ENCODE data around the gene ANKLE1.

The ANKLE1 gene

DNA sequence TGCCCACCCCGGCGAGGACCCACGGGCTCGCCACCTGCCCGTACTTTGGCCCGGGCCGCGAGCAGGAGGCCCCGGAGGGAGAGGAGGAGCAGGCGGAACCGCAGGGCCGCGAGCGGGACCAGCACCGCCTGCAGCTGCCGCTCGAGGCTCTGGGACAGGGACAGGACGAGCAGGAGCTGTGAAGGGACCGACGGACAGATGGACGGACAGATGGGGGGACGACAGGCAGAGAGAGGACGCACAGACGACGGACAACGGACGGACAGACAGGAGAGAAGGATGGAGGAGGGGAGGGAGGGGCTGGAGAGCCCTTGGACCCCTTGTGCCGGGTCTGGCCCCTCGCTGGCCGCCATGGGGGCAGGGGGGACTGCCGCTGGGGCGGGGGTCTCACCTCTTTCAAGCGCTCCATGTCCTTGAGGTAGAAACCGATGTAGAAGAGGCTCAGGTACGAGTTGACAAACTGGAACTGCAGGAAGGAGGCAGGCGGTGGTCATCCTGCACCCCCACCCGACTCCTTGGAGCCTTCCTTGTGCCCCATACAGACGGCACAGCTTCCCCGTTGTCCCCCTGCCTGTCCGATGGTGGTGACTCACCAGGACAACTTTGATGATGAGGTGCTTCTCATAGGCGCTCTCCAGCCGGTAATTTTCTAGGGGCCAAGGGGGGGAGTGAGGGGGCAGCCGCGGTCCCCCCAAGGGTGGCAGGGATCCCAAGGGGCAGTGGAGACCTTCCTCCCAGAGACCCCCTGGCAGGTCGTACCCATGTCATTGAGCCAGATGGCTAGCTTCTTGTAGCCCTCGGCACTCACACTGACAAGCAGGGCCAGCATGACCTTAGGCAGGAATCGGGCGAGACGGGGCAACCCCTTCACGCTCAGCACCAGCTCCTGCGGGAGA lies 47.9 kb downstream of the ANKLE1 start:
- H3K79me2 ChIP-seq (ENCODE audit: insufficient read depth, low read length), result no peaks in the 10 kb centered on the region
- no peaks in the 10 kb centered on the region for H3F3A ChIP-seq (ENCODE audit: insufficient read depth, low read length)
- no peak overlapping the region for H3K4me3 ChIP-seq (ENCODE audit: low read depth, low read length, poor library complexity, severe bottlenecking)
- H3K9me2 ChIP-seq (ENCODE audit: low read depth, low read length), result no peaks in the 10 kb centered on the region
- H3K27ac ChIP-seq (ENCODE audit: low read depth, low read length, poor library complexity, severe bottlenecking), result no peak overlapping the region
- H3K4me1 ChIP-seq (ENCODE audit: insufficient read depth, low read length, severe bottlenecking), result peaks cover 13% of the 10 kb centered on the region
- H4K20me1 ChIP-seq (ENCODE audit: insufficient read depth, low read length), result no peaks in the 10 kb centered on the region
- no peak overlapping the region for H2AFZ ChIP-seq (ENCODE audit: low read length)
- no peak for TF ChIP-seq EZH2 (IDR thresholded peaks at IDR 0.05; ENCODE audit: borderline replicate concordance, low read length)
- TF ChIP-seq, protein P1, sequence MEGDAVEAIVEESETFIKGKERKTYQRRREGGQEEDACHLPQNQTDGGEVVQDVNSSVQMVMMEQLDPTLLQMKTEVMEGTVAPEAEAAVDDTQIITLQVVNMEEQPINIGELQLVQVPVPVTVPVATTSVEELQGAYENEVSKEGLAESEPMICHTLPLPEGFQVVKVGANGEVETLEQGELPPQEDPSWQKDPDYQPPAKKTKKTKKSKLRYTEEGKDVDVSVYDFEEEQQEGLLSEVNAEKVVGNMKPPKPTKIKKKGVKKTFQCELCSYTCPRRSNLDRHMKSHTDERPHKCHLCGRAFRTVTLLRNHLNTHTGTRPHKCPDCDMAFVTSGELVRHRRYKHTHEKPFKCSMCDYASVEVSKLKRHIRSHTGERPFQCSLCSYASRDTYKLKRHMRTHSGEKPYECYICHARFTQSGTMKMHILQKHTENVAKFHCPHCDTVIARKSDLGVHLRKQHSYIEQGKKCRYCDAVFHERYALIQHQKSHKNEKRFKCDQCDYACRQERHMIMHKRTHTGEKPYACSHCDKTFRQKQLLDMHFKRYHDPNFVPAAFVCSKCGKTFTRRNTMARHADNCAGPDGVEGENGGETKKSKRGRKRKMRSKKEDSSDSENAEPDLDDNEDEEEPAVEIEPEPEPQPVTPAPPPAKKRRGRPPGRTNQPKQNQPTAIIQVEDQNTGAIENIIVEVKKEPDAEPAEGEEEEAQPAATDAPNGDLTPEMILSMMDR (IDR thresholded peaks at IDR 0.05; ENCODE audit: low read length), result no peak
- H3K27me3 ChIP-seq (ENCODE audit: insufficient read depth, low read length), result no peaks in the 10 kb centered on the region; the same call in 1 of the 2 replicates
- peaks cover 5% of the 10 kb centered on the region; the same call in 1 of the 2 replicates for H3K36me3 ChIP-seq (ENCODE audit: insufficient read depth, low read length)
- H3K9ac ChIP-seq (ENCODE audit: low read length), result no peak overlapping the region
- H3K4me2 ChIP-seq (ENCODE audit: low read length), result no peak overlapping the region
- H3K9me3 ChIP-seq (ENCODE audit: low read length), result no peaks in the 10 kb centered on the region

DNA sequence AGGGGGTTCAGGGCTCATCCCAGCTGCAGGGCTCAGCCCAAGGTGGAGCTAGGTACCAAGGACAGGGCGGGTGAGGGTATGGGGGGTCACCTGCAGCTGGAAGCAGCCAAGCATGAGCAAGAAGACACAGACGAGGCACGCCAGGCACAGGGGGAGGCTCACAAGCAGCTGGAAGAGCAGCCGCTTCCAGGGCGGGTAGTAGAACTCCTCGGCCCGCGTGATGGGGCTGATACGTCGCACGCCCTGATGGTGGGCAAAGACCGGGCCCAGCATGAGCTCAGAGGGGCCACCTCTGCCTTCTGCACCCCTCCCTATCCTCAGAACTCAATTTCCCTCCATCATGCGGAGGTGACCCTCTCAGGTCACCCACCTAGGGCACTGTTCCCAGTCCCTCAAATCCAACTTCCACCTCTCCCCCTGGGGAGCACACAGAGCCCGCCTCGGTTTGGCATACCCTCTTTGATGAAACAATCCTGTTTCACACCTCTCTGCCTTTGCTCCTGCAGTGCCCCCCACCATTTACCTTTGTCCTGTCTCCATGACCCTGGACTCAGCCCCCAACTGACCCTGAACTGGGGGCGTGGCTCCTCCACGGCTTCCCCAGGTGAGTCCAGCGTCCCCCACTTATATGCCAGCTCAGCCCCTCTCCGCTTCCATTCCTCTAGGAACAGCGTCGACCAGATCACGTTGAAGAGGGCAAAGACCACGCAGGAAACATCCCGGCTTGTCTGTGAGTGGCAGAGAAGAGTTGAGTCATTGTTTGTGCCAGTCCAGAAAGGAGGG lies 48.8 kb downstream of the ANKLE1 start:
- Histone ChIP-seq H3F3A (ENCODE audit: insufficient read depth, low read length) (no peaks in the 10 kb centered on the region), H3K9ac (ENCODE audit: low read length) (no peak overlapping the region), H3K4me3 (ENCODE audit: low read depth, low read length, poor library complexity, severe bottlenecking) (no peak overlapping the region), H2AFZ (ENCODE audit: low read length) (no peak overlapping the region), H3K36me3 (ENCODE audit: insufficient read depth, low read length) (peaks cover 5% of the 10 kb centered on the region; the same call in 1 of the 2 replicates), H4K20me1 (ENCODE audit: insufficient read depth, low read length) (no peaks in the 10 kb centered on the region), H3K27ac (ENCODE audit: low read depth, low read length, poor library complexity, severe bottlenecking) (no peak overlapping the region), H3K9me3 (ENCODE audit: low read length) (no peaks in the 10 kb centered on the region), H3K79me2 (ENCODE audit: insufficient read depth, low read length) (no peaks in the 10 kb centered on the region), H3K4me2 (ENCODE audit: low read length) (no peak overlapping the region), H3K4me1 (ENCODE audit: insufficient read depth, low read length, severe bottlenecking) (peaks cover 19% of the 10 kb centered on the region), H3K9me2 (ENCODE audit: low read depth, low read length) (no peaks in the 10 kb centered on the region), H3K27me3 (ENCODE audit: insufficient read depth, low read length) (no peaks in the 10 kb centered on the region; the same call in 1 of the 2 replicates)
- TF ChIP-seq EZH2 (IDR thresholded peaks at IDR 0.05; ENCODE audit: borderline replicate concordance, low read length), result no peak
- TF ChIP-seq, protein P1 (IDR thresholded peaks at IDR 0.05; ENCODE audit: low read length), result no peak

- H3K4me3 ChIP-seq (ENCODE audit: low read depth, low read length, poor library complexity, severe bottlenecking), result no peak overlapping the region
- no peak overlapping the region for H3K27ac ChIP-seq (ENCODE audit: low read depth, low read length, poor library complexity, severe bottlenecking)
- no peaks in the 10 kb centered on the region for H4K20me1 ChIP-seq (ENCODE audit: insufficient read depth, low read length)
- H3K9me3 ChIP-seq (ENCODE audit: low read length), result no peaks in the 10 kb centered on the region
- no peaks in the 10 kb centered on the region for H3K79me2 ChIP-seq (ENCODE audit: insufficient read depth, low read length)
- H3K9me2 ChIP-seq (ENCODE audit: low read depth, low read length), result no peaks in the 10 kb centered on the region
- H3K9ac ChIP-seq (ENCODE audit: low read length), result no peak overlapping the region
- no peak for TF ChIP-seq EZH2 (IDR thresholded peaks at IDR 0.05; ENCODE audit: borderline replicate concordance, low read length)
- TF ChIP-seq, protein P1 (IDR thresholded peaks at IDR 0.05; ENCODE audit: low read length), result no peak
- no peaks in the 10 kb centered on the region for H3F3A ChIP-seq (ENCODE audit: insufficient read depth, low read length)
- H2AFZ ChIP-seq (ENCODE audit: low read length), result no peak overlapping the region
- no peaks in the 10 kb centered on the region; the same call in 1 of the 2 replicates for H3K27me3 ChIP-seq (ENCODE audit: insufficient read depth, low read length)
- H3K4me2 ChIP-seq (ENCODE audit: low read length), result no peak overlapping the region
- peaks cover 19% of the 10 kb centered on the region for H3K4me1 ChIP-seq (ENCODE audit: insufficient read depth, low read length, severe bottlenecking)
- H3K36me3 ChIP-seq (ENCODE audit: insufficient read depth, low read length), result peaks cover 5% of the 10 kb centered on the region; the same call in 1 of the 2 replicates
Observed at GRCh38 chr19:17331045-17331558, 49.4 kb downstream of the ANKLE1 start.

All from OCI-LY1 (cell line).